Skeletal muscle cell (primary cell): ENCODE measurements around the gene ASCL5.

Source experiments
- DNase-seq: peaks from one replicate; pipeline ENCODE4 v3.0.0-alpha.2; 2010; ENCODE audit warnings: low read depth
- H3K4me3 ChIP-seq: 2 replicates; pipeline ENCODE4 v1.5.1; 2011; ENCODE audit warnings: low read depth, mild to moderate bottlenecking, control low read depth, low read length, moderate library complexity

ASCL5 gene

GRCh38 chr1:201093561-201093960 lies 33.4 kb downstream of the ASCL5 start:
- DNase-seq = no peak
- H3K4me3 ChIP-seq = no peak overlapping the region

- no peak overlapping the region for H3K4me3 ChIP-seq
- no peak for DNase-seq
Measured at GRCh38 chr1:201092738-201093137, 34.2 kb downstream of the ASCL5 start.

DNA sequence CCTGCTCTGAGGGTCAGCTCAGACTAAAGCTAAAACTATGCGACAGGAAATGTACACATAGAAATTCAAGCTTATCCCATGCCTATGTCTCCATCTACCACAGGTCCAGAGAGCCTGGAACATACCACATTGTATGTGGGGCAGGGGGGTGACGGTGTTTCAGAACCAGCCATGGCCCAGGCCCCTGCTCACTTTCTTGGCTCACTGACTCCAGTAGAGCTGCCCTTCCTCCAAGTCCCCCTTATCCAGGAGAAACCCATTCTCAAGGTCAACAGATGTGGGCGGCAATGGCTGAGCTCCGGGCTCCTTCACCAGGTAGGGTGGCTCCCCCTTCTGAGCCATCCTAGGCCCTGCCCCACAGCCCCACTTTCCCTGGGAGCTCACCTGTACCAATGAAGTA lies 35.7 kb downstream of the ASCL5 start:
- H3K4me3 ChIP-seq = no peak overlapping the region
- no peak for DNase-seq

- no peak for DNase-seq
- H3K4me3 ChIP-seq = no peak overlapping the region
Measured at GRCh38 chr1:201090541-201090940, 36.4 kb downstream of the ASCL5 start.

DNA sequence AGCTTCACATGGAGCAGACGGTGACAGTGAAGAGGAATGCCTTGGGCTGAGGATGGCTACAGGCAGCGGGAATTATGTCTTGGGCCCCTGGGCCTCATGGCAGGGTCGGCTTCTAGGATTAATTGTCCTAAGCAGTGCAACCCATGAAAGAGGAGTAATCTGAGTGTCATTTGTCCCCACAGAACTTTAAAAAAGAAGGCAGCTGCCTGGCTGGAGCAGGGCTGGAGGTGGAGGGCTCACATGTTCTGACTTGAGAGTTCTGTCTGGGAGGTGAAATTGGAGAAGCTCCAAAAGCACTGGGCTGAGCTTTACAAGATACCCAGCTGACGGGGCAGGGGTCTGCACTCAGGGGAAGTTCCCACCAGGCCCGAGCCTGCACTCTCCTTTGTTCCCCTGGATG lies 37.4 kb downstream of the ASCL5 start:
- H3K4me3 ChIP-seq = no peak overlapping the region
- DNase-seq = no peak

- no peak for DNase-seq
Measured at GRCh38 chr1:201088901-201089525, 38.0 kb downstream of the ASCL5 start.

GRCh38 chr1:201088395-201088794 lies 38.6 kb downstream of the ASCL5 start:
- no peak for DNase-seq
- no peak overlapping the region for H3K4me3 ChIP-seq

More at GRCh38 chr1:201088901-201089525, 38.0 kb downstream of the ASCL5 start:
- H3K4me3 ChIP-seq = no peak overlapping the region

- DNase-seq = no peak
Measured at GRCh38 chr1:201085902-201086735, 40.9 kb downstream of the ASCL5 start.

GRCh38 chr1:201084295-201084694 lies 42.7 kb downstream of the ASCL5 start:
- no peak for DNase-seq

More at GRCh38 chr1:201085902-201086735, 40.9 kb downstream of the ASCL5 start:
- no peak overlapping the region for H3K4me3 ChIP-seq

GRCh38 chr1:201083741-201084140 lies 43.2 kb downstream of the ASCL5 start:
- DNase-seq = no peak
- H3K4me3 ChIP-seq = no peak overlapping the region

More at GRCh38 chr1:201084295-201084694, 42.7 kb downstream of the ASCL5 start:
- no peak overlapping the region for H3K4me3 ChIP-seq

GRCh38 chr1:201080135-201080534 lies 46.8 kb downstream of the ASCL5 start:
- no peak for DNase-seq
- H3K4me3 ChIP-seq = no peak overlapping the region

GRCh38 chr1:201077736-201078135 lies 49.2 kb downstream of the ASCL5 start:
- no peak overlapping the region for H3K4me3 ChIP-seq
- DNase-seq = no peak

DNA sequence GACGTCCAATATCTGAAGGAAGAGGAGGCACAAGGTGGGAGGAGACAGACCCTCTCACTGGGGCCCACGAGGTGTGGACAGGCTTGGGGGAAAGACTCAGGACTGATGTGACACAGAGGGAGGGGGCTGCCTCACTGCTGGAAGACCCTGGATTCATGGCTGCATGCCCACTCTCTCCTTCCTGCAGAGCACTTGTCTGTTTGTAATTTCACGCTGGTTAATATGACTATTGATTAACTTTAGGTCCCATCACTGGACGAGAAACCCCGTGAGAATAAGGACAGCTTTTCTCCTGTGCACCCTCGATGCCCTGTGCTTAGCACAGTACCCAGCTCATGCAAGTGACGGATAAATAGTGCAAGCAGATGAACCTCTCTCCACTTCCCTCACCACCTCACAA lies 49.9 kb downstream of the ASCL5 start:
- no peak overlapping the region for H3K4me3 ChIP-seq
- DNase-seq = no peak

GRCh38 chr1:201076092-201076491 lies 50.9 kb downstream of the ASCL5 start:
- H3K4me3 ChIP-seq = no peak overlapping the region
- no peak for DNase-seq

DNA sequence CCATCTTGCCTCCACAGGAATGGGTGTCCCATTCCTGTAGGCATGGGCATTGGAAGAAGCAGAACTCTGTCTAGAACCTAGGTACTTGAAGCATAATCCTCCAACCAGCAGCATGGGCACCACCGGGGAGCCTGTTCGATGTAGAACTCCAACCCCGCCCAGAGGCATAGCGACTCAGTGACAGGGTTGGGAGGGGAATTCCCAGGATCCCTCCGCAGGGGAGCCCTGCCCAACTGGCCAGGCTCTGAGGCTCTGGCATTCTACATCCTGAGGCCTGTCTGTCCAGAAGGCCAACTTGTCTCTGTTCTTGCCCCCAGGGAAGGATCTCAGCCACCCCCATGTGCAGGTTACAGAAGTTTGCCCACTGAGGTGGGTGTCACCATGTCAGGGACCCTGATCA lies 53.0 kb downstream of the ASCL5 start:
- H3K4me3 ChIP-seq = no peak overlapping the region
- no peak for DNase-seq

DNA sequence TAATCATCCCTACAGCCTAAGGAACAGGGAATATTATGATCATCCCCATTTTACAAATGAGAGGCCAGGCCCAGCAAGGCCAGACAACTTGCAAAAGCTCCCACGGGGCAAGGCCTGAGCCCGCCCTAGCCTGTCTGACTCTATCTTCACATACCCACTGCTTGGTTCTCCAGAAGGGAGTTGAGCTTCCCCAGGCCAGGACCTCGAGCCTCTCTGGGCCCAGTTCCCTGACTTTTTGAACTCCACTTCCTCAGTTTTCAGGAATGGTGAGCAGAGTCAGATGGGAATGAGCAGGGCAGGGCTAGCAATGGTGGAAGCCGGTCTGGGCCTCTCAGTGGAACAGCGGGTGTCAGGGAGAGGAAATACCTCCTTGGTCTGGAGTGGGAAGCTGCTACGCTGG lies 54.1 kb downstream of the ASCL5 start:
- no peak overlapping the region for H3K4me3 ChIP-seq
- no peak for DNase-seq

- DNase-seq = no peak
- H3K4me3 ChIP-seq = no peak overlapping the region
Measured at GRCh38 chr1:201072149-201072548, 54.8 kb downstream of the ASCL5 start.

- no peak for DNase-seq
- H3K4me3 ChIP-seq = no peak overlapping the region
Measured at GRCh38 chr1:201069636-201070035, 57.3 kb downstream of the ASCL5 start.

DNA sequence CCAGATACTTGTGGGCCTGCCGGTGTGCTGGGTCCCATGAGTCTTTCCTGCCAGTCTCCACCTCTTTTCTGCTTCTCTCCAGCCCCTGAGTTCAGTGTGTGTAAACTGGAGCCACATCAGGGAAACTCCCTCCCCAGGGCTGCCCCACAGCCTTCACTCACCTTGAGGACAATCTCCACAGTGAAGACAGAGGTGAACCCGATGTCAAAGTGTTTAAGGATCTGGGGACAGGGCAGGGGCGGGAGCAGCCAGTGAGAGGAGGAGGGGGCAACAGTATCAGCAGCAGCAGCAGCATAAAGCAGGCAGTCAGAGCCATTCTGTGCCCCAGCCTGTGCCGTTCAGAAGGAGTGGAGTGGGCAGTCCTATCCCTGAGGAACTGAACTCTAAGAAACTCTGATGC lies 58.0 kb downstream of the ASCL5 start:
- no peak overlapping the region for H3K4me3 ChIP-seq
- DNase-seq = no peak

GRCh38 chr1:201066986-201067385 lies 60.0 kb downstream of the ASCL5 start:
- no peak overlapping the region for H3K4me3 ChIP-seq
- no peak for DNase-seq

DNA sequence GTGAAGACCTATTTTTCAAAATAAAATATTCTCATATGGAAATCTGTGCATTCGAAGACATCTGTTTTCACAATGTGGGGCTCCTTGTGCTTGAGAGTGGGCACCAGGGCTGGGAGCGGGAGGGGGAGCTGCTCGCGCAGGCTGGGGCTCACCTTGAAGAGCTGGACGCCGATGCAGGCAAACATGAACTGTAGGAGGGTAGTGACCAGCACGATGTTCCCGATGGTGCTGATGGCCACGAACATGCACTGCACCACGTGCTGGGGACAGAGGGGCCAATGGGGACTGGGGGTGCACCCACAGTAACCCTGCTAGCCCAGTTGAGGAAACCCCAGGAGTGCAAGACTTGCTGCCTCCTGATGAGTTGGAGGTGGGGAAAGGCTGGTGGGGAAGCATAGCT lies 61.3 kb downstream of the ASCL5 start:
- DNase-seq = no peak
- H3K4me3 ChIP-seq = no peak overlapping the region
